GM23338 (cell line): ENCODE measurements around the gene RIC3. TPM values are rescaled to one million over a fixed set of nuclear protein-coding genes. Genes with fewer than 3 reads are reported as not detected.

Experiments
- ATAC-seq: fragments of 200-7000 bp; cut with Tn5 transposase; 3 replicates; pipeline ENCODE4 v1.9.1; 2020
- DNase-seq: peaks from one replicate; pipeline ENCODE4 v3.0.0-alpha.2; 2015; ENCODE audit warnings: low spot score
- H2AFZ ChIP-seq: fragments of 200-600 bp; sonication (generic); 2 replicates; pipeline ENCODE4 v1.8.0; 2016; ENCODE audit warnings: antibody characterized with exemption, mild to moderate bottlenecking, moderate library complexity
- H3F3A ChIP-seq: fragments of 200-600 bp; sonication (generic); replicated peaks from 2 replicates; pipeline ENCODE4 v1.8.0; 2017; ENCODE audit warnings: antibody characterized with exemption, mixed run types, low read depth
- H3K27ac ChIP-seq: fragments of 200-600 bp; sonication (generic); 2 replicates; pipeline ENCODE4 v1.6.1; 2016; ENCODE audit warnings: low read depth
- H3K27me3 ChIP-seq: fragments of 200-600 bp; sonication (generic); 2 replicates; pipeline ENCODE4 v1.8.0; 2016; ENCODE audit warnings: mild to moderate bottlenecking, mixed run types, moderate library complexity; ENCODE audit not compliant: insufficient read depth
- H3K36me3 ChIP-seq: fragments of 200-600 bp; sonication (generic); 2 replicates; pipeline ENCODE4 v1.8.0; 2016; ENCODE audit warnings: mild to moderate bottlenecking; ENCODE audit not compliant: insufficient read depth
- H3K4me1 ChIP-seq: fragments of 200-600 bp; sonication (generic); 2 replicates; pipeline ENCODE4 v1.8.0; 2016; ENCODE audit warnings: mild to moderate bottlenecking, moderate library complexity; ENCODE audit not compliant: insufficient read depth
- H3K4me2 ChIP-seq: fragments of 200-600 bp; sonication (generic); 2 replicates; pipeline ENCODE4 v1.7.1; 2017; ENCODE audit warnings: mixed run types
- H3K4me3 ChIP-seq: fragments of 200-600 bp; sonication (generic); 2 replicates; pipeline ENCODE4 v1.6.1; 2016; ENCODE audit warnings: mixed run types
- H3K79me2 ChIP-seq: fragments of 200-600 bp; sonication (generic); replicated peaks from 2 replicates; pipeline ENCODE4 v1.8.0; 2017; ENCODE audit warnings: mild to moderate bottlenecking; ENCODE audit not compliant: insufficient read depth
- H3K9me2 ChIP-seq: fragments of 200-600 bp; sonication (generic); 2 replicates; pipeline ENCODE4 v1.8.0; 2017; ENCODE audit not compliant: insufficient read depth
- H4K20me1 ChIP-seq: fragments of 200-600 bp; sonication (generic); replicated peaks from 2 replicates; pipeline ENCODE4 v1.8.0; 2017; ENCODE audit warnings: mild to moderate bottlenecking; ENCODE audit not compliant: insufficient read depth
- H3K27ac Mint-ChIP-seq: 2 replicates; pipeline ENCODE4 v1.8.0; 2020; ENCODE audit warnings: inconsistent platforms, mild to moderate bottlenecking, moderate library complexity, mixed read lengths
- H3K27me3 Mint-ChIP-seq: 3 replicates; pipeline ENCODE4 v1.8.0; 2022; ENCODE audit warnings: low read depth, mild to moderate bottlenecking, moderate library complexity, mixed read lengths, inconsistent platforms; ENCODE audit not compliant: insufficient read depth, poor library complexity
- H3K36me3 Mint-ChIP-seq: 3 replicates; pipeline ENCODE4 v1.8.0; 2021; ENCODE audit warnings: low read depth, mild to moderate bottlenecking, inconsistent platforms, moderate library complexity, mixed read lengths
- H3K4me1 Mint-ChIP-seq: 3 replicates; pipeline ENCODE4 v1.8.0; 2020; ENCODE audit warnings: mild to moderate bottlenecking, inconsistent platforms, mixed read lengths
- H3K4me3 Mint-ChIP-seq: 3 replicates; pipeline ENCODE4 v1.8.0; 2021; ENCODE audit warnings: moderate library complexity, mild to moderate bottlenecking, inconsistent platforms, mixed read lengths
- H3K9me3 Mint-ChIP-seq: 3 replicates; pipeline ENCODE4 v1.8.0; 2020; ENCODE audit warnings: moderate library complexity, mild to moderate bottlenecking, inconsistent platforms, mixed read lengths
- CREB1 ChIP-seq: fragments of 250-450 bp; sonication (Bioruptor Pico); IDR thresholded peaks from 2 replicates; pipeline ENCODE4 v1.5.0; 2020; ENCODE audit warnings: low read depth, mild to moderate bottlenecking, moderate library complexity
- CTCF ChIP-seq, 2 experiments: fragments of 200-600 bp in 1 of 2; sonication (generic) in 1 of 2; conservative IDR thresholded peaks; 2 replicates each; pipeline versions ENCODE4 v1.5.1 to v1.6.1; 2016 to 2017; ENCODE audit warnings: antibody characterized with exemption in 2 of 2, low read depth in 2 of 2, mild to moderate bottlenecking in 2 of 2, moderate library complexity in 1 of 2
- ETS1 ChIP-seq: IDR thresholded peaks from 2 replicates; pipeline ENCODE4 v1.6.1; 2016; ENCODE audit warnings: antibody characterized with exemption
- EZH2 ChIP-seq: fragments of 200-600 bp; sonication (generic); IDR thresholded peaks from one replicate; pipeline ENCODE4 v1.8.0; 2017; ENCODE audit warnings: antibody characterized with exemption, mild to moderate bottlenecking, low read depth; ENCODE audit not compliant: unreplicated experiment
- EZH2phosphoT487 ChIP-seq: fragments of 200-600 bp; sonication (generic); IDR thresholded peaks from one replicate; pipeline ENCODE4 v1.8.1; 2018; ENCODE audit warnings: antibody characterized with exemption; ENCODE audit not compliant: unreplicated experiment
- JUNB ChIP-seq: IDR thresholded peaks from one replicate; pipeline ENCODE4 v1.6.1; 2016; ENCODE audit warnings: antibody characterized with exemption; ENCODE audit not compliant: unreplicated experiment
- POLR2AphosphoS5 ChIP-seq: IDR thresholded peaks from 2 replicates; pipeline ENCODE4 v1.6.1; 2016; ENCODE audit warnings: antibody characterized with exemption, low read depth
- REST ChIP-seq: IDR thresholded peaks from one replicate; pipeline ENCODE4 v1.6.1; 2018; ENCODE audit warnings: antibody characterized with exemption; ENCODE audit not compliant: unreplicated experiment
- STAT1 ChIP-seq: IDR thresholded peaks from one replicate; pipeline ENCODE4 v1.6.1; 2016; ENCODE audit warnings: antibody characterized with exemption; ENCODE audit not compliant: unreplicated experiment
- ZNF114 ChIP-seq: fragments of 250-450 bp; sonication (Bioruptor Pico); IDR thresholded peaks from 2 replicates; pipeline ENCODE4 v1.5.0; 2020; ENCODE audit warnings: mild to moderate bottlenecking, moderate library complexity
- ZNF331 ChIP-seq: fragments of 250-450 bp; sonication (Bioruptor Pico); IDR thresholded peaks from 2 replicates; pipeline ENCODE4 v1.5.0; 2020; ENCODE audit warnings: low read depth, mild to moderate bottlenecking, moderate library complexity
- ZNF462 ChIP-seq: fragments of 250-450 bp; sonication (Bioruptor Pico); IDR thresholded peaks from 2 replicates; pipeline ENCODE4 v1.5.0; 2020; ENCODE audit warnings: mild to moderate bottlenecking, moderate library complexity
- polyA plus RNA-seq: library from polyadenylated mRNA; unstranded; fragments of >200 nt; fragmentation: Nextera tagmentation; extraction: Ambion mirVana; gene quantifications from 2 replicates; pipeline ENCODE4 v1.2.1, GENCODE V29; 2016
- total RNA-seq: library from RNA; depleted of rRNA; stranded (reverse); fragments of >200 nt; shearing (Covaris generic); gene quantifications from 2 replicates; pipeline ENCODE4 v1.2.3, GENCODE V29; 2014

The RIC3 gene
- total and polyA plus RNA-seq, 2 experiments from 2014 or later: 17.8 to 21.3 TPM

- no peak for TF ChIP-seq ZNF462
- no peak for TF ChIP-seq CTCF (conservative IDR thresholded peaks at IDR 0.05; ENCODE audit: low read depth in 2 of 2)
- no peak for TF ChIP-seq CREB1 (CRISPR knock-in tag)
- no peak for TF ChIP-seq STAT1
Observed at GRCh38 chr11:8079111-8079675, 89.6 kb downstream of the RIC3 start (continued).

GRCh38 chr11:8075119-8075726 is 93.6 kb downstream of the RIC3 start:
- no peak overlapping the region for H3K4me2 ChIP-seq
- TF ChIP-seq ZNF114 (no peak), ETS1 (no peak), ZNF331 (no peak), REST (no peak), POLR2AphosphoS5 (no peak), JUNB (no peak), EZH2phosphoT487 (no peak), STAT1 (no peak), EZH2 (no peak)

More at GRCh38 chr11:8075119-8075726, 93.6 kb downstream of the RIC3 start:
- Histone ChIP-seq H3K27ac (no peak overlapping the region), H3K79me2 (no peaks in the 10 kb centered on the region), H2AFZ (no peak overlapping the region), H3K4me3 (no peak overlapping the region), H3K36me3 (no peaks in the 10 kb centered on the region), H3K27me3 (peaks cover 14% of the 10 kb centered on the region), H4K20me1 (no peaks in the 10 kb centered on the region), H3F3A (no peaks in the 10 kb centered on the region), H3K9me2 (no peaks in the 10 kb centered on the region), H3K4me1 (peaks cover 24% of the 10 kb centered on the region)
- ATAC-seq: no peak
- Mint-ChIP-seq H3K9me3 (no peaks in the 10 kb centered on the region), H3K4me3 (no peak overlapping the region), H3K27me3 (peaks cover 14% of the 10 kb centered on the region), H3K4me1 (peaks cover 30% of the 10 kb centered on the region), H3K27ac (no peak overlapping the region), H3K36me3 (no peaks in the 10 kb centered on the region)
- no peak for DNase-seq
